Stomach (tissue), 4 donors: ENCODE measurements around the gene DPYSL5.

Experiments
- CTCF ChIP-seq, 7 experiments: fragments of 450-650 bp in 4 of 7; fragments of 200-600 bp in 3 of 7; sonication (generic) in 3 of 7; IDR thresholded peaks; one replicate each; pipeline ENCODE4 v1.5.1; 2016 to 2019; ENCODE audit warnings: antibody characterized with exemption in 7 of 7, control low read depth in 2 of 7, mild to moderate bottlenecking in 1 of 7
- EP300 ChIP-seq: sonication (generic); formaldehyde crosslinking; IDR thresholded peaks from one replicate; pipeline ENCODE4 v1.6.1; 2017; ENCODE audit warnings: antibody characterized with exemption
- POLR2A ChIP-seq, 4 donors: fragments of 450-650 bp; IDR thresholded peaks; one replicate each; pipeline ENCODE4 v1.6.1; 2016; ENCODE audit warnings: antibody characterized with exemption in 4 of 4, control low read depth in 2 of 4, mild to moderate bottlenecking in 1 of 4, moderate library complexity in 1 of 4
- POLR2AphosphoS5 ChIP-seq, 3 donors: sonication (generic); formaldehyde crosslinking; IDR thresholded peaks; one replicate each; pipeline ENCODE4 v1.6.1; 2016; ENCODE audit warnings: antibody characterized with exemption in 3 of 3

GRCh38 chr2:26884486-26884885 lies 36.6 kb downstream of the DPYSL5 start:
- TF ChIP-seq CTCF (IDR thresholded peaks at IDR 0.05) (no peak), POLR2AphosphoS5 (IDR thresholded peaks at IDR 0.05) (no peak), POLR2A (IDR thresholded peaks at IDR 0.05) (no peak), EP300 (no peak)
